OCI-LY1 (cell line): Measurements from ENCODE around the gene STXBP6.

ENCODE experiments used
- EZH2 ChIP-seq: fragments of 200-600 bp; sonication (generic), shearing (Covaris generic); IDR thresholded peaks from 2 replicates; pipeline ENCODE4 v1.8.0; 2017; ENCODE audit warnings: borderline replicate concordance, mixed run types, mild to moderate bottlenecking, antibody characterized with exemption, low read length, moderate library complexity, mixed read lengths
- TF ChIP-seq, protein P1 (sequence below): fragments of 200-600 bp; sonication (generic), shearing (Covaris generic); IDR thresholded peaks from 2 replicates; pipeline ENCODE4 v1.5.1; 2017; ENCODE audit warnings: mild to moderate bottlenecking, antibody characterized with exemption, low read length, moderate library complexity, mixed read lengths

DNA sequence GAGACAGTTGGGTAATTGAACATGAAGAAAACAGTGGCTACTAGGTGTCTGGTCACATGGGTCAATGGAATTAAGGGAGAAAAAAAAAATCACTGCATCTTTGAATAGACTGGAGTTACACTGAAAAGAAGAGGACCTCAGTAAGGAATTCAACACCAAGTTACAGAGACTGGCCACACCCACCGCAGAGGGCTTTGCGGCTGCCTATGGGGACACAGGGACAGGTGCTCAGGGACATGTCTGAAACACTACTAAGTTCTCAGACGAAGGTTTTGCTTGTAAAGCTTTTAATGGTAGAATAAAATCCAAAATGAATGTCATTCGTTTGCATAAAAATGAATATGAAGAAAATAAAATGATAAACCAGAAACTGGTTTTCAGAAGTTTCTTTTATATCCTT is 93.8 kb downstream of the STXBP6 start:
- TF ChIP-seq, protein P1, sequence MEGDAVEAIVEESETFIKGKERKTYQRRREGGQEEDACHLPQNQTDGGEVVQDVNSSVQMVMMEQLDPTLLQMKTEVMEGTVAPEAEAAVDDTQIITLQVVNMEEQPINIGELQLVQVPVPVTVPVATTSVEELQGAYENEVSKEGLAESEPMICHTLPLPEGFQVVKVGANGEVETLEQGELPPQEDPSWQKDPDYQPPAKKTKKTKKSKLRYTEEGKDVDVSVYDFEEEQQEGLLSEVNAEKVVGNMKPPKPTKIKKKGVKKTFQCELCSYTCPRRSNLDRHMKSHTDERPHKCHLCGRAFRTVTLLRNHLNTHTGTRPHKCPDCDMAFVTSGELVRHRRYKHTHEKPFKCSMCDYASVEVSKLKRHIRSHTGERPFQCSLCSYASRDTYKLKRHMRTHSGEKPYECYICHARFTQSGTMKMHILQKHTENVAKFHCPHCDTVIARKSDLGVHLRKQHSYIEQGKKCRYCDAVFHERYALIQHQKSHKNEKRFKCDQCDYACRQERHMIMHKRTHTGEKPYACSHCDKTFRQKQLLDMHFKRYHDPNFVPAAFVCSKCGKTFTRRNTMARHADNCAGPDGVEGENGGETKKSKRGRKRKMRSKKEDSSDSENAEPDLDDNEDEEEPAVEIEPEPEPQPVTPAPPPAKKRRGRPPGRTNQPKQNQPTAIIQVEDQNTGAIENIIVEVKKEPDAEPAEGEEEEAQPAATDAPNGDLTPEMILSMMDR, result no peak
- no peak for TF ChIP-seq EZH2
